HG03342 (cell line): ENCODE results near the gene ADGRL3.
"Not testable (repeated sequence)": the region's sequence is repeated elsewhere in the genome, so short reads cannot be mapped to it uniquely, and the experiment has no call there.

Source experiments
- ATAC-seq: cut with Tn5 transposase; IDR thresholded peaks from one replicate; pipeline ENCODE4 v1.9.1; 2021; ENCODE audit warnings: mild to moderate bottlenecking, moderate library complexity; ENCODE audit not compliant: unreplicated experiment

ADGRL3 gene

DNA sequence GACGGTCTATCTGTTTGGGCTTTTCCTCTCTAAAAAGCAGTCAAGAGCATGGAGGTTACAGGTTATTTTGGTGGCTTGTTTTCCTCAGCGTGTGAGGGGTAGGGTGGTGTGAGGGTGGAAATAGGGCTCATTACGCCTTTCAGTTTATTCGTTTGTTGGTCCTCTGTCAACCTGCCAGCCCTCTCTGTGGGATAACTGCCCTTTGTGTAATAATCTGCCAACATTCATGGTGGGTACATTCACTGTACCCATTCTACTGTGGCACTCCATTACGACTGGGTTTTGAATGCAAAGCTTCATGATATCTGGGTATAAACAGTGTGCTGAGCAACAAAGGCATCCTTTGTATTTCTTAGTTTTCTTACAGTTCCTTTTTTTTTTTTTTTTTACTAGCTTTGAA lies 136.4 kb downstream of the ADGRL3 start:
- ATAC-seq: no peak

DNA sequence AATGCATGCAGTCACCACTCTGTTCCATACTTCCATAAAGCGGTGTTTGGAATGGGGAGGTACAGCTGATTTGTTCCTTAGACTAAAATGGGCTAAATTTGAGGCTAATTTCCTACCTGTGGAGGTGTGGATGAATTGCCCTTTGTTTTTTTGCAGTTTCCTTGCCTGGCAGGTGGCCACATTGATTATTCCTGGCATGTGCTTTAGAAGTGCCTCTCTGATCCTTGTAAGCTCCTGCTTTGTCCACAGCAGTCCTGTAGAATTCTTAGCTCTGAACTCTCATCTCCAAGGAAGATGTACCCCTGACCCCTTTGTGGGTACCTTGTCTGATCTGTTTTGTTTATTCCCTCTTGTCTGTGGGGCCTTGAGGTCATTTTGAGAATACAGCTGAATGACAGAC lies 136.8 kb downstream of the ADGRL3 start:
- ATAC-seq: no peak

DNA sequence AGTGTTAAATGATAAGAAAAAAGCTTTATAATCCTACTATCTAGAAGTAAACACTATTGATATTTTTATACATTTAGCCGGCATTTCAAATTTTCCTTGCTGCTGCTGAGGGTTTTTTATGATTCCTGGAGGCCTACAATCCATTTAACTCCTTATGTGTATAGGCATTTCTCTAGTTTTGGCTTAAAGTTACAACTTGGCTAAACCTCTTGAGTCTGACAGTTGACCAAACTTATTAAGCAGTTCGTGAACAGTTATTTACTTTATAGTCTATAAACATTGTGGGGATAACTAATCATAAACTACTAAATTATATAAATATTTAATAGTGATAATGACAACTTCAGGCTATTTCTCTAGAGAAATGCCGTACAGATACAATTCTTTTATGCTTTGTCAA lies 141.9 kb downstream of the ADGRL3 start:
- no peak for ATAC-seq

DNA sequence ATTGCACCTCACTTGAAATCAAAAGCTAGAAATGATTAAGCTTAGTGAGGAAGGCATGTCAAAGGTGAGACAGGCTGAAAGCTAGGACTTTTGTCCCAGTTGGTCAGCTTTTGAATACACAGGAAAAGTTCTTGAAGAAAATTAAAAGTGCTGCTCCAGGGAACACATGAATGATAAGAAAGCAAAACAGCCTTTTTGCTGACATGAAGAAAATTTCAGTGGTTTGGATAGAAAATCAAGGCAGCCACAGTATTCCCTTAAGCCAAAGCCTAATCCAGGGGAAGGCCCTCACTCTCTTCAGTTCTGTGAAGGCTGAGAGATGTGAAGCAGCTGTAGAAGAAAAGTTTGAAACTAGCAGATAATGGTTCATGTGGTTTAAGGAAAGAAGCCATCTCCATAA lies 150.8 kb downstream of the ADGRL3 start:
- no peak for ATAC-seq

DNA sequence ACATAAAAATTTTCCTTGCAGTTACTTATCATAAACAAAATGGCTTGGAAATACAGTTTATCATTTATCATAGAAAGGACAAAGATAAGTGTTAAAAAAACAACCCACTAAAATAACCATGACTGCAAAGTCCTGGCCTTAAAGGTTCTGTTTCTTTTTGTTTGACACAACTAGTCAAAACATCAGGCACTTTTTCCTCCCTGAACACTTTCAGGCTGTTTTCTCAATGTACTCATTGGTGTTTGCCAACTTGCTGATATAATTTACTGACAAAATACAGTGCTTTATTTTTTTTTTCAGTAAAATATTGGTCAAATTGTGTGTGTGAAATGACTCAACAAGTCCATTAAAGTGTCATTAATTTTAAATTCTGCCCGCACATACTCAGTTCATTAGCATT lies 156.6 kb downstream of the ADGRL3 start:
- no peak for ATAC-seq

DNA sequence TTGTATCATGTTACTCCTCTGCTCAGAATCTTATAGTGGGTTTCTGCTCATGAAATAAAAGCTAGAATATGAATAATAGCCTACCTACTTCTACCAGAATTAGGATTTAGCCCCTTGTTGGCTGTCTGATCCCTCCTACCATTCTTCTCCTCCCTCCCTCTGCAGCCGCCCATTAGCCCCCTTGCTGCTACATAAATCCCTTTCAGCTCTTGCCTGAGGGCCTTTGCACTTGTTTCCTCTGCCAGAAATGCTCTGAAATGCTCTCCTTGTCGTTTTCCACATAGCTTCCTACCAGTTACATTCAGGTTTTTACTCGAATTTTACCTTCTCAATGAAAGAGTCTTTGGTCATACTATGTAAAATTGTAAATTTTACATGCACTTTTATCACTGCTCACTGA lies 159.2 kb downstream of the ADGRL3 start:
- ATAC-seq: no peak

DNA sequence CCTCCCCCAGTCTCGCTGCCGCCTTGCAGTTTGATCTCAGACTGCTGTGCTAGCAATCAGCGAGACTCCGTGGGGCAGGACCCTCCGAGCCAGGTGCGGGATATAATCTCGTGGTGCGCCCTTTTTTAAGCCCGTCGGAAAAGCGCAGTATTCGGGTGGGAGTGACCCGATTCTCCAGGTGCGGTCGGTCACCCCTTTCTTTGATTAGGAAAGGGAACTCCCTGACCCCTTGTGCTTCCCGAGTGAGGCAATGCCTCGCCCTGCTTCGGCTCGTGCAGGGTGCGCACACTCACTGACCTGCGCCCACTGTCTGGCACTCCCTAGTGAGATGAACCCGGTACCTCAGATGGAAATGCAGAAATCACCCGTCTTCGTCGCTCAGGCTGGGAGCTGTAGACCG lies 172.7 kb downstream of the ADGRL3 start:
- not testable (repeated sequence) for ATAC-seq

DNA sequence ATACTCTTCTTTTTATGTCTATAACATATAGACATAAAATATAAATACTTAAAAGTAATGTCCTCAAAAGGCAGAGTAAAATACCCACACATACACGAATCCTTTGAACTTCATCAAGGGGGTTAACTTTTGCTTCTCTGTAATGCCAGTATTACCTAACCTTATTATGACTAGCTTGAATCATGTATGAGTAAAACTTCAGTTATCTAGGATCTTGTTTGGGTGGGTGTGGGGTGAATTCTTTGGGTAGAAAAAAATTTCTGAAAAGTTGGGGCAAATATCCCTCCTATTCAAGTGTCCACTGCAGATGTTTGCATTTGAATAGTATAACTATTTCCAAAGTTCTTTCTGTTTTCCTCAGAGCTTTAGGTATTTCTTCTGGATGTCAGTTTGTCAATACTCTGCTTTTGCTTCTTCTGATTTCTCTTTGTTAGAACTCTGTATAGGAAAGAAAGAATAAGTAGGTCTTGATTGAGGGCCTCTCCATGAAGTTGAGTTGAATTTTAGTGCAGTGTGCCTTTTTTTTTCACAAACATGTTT lies 173.8 kb downstream of the ADGRL3 start:
- ATAC-seq: no peak

DNA sequence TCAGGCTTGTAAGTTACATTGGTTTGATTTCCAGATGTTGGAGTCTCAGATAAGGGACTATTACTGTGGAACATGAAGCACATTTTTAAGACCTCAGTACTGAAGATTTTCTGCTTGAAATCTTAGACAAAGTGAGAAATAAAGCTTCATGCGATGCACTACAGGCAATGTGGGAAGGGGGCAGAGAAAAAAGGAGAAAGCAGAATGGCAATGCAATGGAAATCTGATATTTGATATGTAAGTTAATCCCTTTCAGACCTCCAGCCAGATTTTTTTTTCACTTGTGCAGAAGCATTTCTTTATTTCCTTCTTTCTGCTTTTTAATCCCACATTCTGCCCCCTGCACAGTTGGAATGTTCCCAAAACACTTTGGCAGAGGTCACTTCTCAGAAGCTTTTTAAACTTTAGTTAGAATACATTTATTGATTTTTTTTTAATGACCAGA lies 174.3 kb downstream of the ADGRL3 start:
- ATAC-seq: no peak

DNA sequence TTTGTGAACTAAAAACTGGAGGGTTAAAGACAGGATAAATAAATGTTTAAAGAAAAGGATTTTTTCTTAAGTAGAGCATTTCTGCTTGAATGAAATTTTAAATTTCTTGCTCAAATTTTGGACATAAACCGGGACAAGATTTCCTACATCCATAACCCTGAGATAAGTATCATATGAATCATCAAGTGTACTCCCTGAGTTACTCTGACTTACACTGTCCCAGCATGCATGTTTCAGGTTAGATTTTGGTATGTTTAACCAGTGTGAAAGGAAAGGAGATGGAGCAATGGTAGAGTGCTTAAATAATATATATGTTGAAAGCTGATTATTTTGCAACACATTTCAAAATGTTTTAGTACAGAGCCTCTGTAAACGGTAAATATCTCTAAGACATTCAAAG lies 175.2 kb downstream of the ADGRL3 start:
- ATAC-seq: no peak

DNA sequence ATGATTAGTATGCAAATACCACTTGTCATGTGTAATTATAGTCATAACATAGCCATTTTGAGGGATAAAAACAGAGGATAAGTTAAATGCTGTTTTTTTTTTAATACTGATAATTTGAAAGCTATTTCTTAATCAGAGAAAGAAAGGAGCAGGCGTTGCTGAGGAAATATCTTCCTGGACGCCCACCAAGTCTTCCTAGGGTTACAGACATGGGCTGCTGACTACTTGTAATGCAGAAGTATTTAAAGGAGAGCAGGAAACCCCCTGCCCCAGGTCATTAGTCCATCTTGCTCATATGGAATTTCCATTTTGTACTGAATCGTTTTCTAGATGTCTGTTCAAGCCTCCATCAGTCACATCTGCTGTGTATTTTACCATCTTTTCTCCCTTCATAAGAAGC lies 176.2 kb downstream of the ADGRL3 start:
- no peak for ATAC-seq

DNA sequence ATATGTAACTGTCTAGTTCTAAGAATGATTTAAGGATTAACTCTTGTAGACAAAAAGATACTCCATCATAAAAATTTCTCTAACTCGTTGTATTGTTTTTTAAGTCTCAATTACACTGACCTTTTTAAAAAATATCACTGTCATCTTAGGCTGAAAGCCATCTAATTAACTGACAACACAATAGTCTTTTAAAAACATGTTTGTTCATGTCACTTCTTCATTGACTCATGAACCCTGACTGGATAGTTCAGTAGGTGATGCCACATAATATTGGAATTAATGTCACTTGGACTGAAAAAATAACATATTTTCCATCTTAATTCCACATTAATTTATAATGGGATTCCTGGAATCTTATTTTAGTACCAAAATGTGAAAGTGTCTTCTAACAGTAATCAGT lies 179.3 kb downstream of the ADGRL3 start:
- no peak for ATAC-seq

DNA sequence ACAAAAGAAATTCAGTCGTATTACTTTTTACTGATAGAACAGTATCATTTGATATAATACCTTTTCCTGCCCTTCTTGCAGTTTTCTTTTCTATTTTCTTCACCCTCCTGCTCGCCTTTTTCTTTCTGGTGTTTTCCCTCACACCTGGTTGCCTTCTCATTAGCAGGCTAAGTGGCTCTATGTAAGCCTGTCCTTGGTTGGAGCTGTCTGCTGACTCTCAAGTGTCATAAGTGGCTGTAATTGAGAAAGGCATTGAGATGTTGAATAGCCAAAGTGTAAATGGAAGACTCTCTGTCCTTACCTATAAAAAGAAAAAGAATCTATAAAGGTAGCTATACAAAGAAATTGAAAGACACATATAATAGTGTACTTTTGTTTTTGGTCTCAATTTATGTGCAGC lies 180.7 kb downstream of the ADGRL3 start:
- no peak for ATAC-seq

DNA sequence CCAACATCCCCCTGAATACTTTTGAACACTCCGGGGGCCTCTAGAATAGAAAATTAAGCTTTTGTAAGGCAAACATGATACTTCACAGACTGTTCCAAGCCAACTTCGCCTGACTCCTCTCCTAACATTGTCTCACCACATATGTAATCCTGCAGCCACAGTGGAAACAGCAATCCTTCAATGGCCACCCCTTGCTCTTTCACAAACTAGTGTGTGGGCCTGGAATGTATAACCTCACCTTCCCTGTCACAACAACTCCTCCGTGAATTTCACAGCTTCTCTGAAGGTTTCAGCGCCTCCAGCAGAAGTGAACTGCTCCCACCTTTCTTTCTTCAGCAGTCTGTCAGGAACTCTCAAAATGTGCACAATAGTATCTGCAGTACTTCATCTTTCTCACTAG lies 185.1 kb downstream of the ADGRL3 start:
- ATAC-seq: no peak

DNA sequence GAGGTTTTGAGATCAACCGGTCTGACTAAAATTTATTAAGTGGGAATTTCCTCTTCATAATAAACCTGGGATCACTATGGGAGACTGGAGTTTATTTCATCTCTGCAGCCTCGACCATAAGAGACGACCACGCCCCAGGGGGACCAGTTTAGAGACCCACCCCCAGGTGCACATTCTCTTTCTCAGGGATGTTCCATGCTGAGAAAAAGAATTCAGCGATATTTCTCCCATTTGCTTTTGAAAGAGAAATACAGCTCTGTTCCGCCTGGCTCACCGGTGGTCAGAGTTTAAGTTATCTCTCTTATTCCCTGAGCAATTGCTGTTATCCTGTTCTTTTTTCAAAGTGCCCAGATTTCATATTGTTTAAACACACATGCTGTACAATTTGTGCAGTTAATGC lies 187.2 kb downstream of the ADGRL3 start:
- ATAC-seq: not testable (repeated sequence)

DNA sequence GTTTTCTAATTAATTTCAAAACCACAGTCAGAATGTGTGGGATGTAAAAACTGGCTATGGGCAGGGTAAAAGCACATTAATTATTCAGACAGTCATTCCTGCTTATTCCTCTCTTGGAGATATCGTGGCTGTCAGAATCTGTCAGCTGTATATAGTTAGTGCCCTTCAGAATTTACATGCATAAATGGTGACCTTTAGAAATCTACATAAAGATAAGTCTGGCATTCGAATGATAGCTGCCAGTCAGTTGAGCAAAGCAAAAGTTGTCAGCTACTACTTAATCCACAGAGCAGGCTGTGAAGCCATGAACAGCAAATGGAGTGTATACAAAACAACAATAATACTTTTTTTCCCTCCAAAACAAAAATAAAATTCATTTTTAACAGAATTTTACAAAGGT lies 189.5 kb downstream of the ADGRL3 start:
- ATAC-seq: no peak

DNA sequence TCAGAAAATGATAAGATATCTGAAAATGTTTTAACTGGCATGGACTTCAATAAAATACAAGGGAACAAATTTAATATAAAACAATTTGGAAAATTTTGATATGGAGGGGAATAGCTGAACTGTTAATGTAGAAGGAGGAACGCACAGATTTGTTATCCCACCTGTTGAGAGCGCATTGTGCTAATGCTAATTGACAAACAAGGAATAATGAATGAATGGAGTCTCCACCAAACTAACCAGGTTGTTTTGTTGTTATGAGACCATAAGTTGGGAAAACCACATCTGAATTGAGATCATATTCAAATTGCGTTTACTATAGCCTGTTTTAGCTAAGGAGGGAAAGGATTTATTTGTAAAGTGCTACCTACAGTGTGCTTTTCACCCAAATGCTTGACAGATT lies 195.6 kb downstream of the ADGRL3 start:
- ATAC-seq: no peak

DNA sequence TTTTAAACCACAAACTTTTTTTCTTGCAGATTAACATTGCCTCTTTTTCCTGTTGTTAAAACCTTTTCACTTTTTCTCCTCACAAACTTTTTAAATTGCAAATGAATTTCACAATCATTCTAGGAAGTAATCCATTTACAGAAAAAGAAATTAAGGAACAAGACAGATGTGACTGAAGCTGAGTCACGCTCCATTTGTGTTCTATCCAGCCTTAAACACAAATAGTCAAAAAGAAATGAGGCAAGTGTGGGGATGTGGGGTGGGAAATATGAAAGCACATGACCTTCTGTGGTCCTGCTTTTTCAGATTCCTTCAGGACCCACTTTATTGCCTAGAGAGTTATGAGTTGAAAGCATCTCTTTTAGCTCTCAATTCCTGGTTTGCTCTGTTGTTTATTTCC lies 197.0 kb downstream of the ADGRL3 start:
- ATAC-seq: no peak

DNA sequence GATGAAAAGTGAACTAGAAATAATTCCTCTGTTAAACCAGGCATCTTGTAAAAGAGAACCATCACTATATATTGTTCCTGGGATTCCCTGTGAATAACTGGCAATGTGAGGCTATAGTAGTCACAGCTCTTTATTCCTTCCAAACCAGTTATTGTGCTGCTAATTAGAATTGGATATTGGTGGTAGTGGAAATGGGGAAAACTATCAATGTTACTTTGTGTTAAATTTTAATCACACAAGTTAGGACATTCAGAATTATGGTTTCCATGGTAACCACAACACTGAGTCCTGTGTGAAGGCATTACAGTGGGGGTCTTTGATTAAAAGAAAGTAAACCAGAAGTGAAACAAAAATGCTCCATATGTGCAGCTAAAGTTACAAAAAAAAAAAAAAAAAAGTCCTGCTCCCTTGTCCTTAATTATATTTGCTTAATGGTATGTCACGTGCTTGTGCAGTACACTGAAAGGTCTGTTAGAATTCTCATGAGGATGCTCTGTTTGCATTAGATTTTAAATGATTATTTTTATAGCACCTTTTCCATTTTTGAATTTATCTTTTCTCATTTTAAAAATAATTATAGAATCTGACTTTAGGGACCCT lies 200.4 kb downstream of the ADGRL3 start:
- ATAC-seq: no peak

DNA sequence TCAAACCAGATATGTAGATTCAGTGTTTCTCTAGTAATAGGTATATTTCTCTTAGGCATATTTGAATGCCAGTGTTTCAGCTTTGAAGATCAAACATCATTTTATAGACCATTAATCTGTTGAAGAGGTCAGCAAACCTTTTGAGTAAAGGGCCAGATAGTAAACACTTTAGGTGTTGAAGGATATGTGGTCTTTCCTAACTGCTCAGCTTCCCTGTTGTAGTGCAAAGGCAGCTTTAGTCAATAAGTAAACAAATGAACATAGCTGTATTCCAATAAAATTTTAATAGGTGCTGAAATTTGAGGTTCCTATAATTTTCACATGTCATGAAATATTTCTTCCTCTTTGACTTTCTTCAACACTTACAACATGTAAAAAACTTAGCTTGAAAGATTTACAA lies 201.6 kb downstream of the ADGRL3 start:
- ATAC-seq: no peak

DNA sequence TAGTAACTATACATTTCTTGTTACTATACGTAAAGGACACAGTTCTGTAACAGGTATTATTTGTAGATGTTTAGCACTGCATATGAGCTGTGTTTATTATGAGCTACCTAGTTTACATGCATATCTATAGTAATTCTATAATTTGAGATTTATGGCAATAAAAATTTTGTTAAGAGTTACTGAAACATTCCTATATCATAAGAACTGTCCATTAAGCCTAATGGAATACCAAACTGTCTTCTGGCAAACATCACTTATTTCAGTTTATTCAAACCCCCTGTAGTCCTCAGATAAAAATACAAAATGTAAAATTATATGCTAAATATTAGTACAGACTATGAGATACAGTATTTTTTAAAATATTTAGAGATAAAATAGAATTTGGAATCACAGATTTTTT lies 205.2 kb downstream of the ADGRL3 start:
- no peak for ATAC-seq

DNA sequence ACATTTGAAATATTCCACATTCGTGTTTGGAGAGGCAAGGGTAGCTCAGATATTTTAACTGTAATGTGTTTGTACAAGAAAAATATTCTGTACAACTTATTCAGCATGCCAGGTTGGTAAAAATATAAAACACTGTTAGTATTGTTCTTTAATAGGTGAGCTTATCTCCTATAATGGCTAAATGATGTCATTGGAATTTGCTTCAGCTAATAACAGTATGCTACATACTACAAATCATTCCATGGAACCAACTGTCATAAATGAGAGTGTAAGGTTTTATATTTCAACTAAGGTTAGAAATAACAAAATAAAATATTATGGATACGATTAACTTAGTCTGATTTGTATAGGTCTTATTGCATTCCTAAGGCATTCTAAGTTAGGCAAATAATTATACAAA lies 206.6 kb downstream of the ADGRL3 start:
- ATAC-seq: no peak
